GM12873 (cell line): ENCODE measurements around the gene MOBP.
A peak's percentile ranks its signal among the peaks of the same experiment; 100 is the strongest.

Source experiments
- CTCF ChIP-seq: IDR thresholded peaks from 2 replicates; pipeline ENCODE4 v1.5.1; 2012; ENCODE audit warnings: low read depth, mild to moderate bottlenecking, moderate library complexity, low read length, control low read depth; ENCODE audit not compliant: insufficient read depth; ENCODE audit errors: missing control alignments

Gene MOBP

GRCh38 chr3:39531066-39531465 is 63.6 kb downstream of the MOBP start:
- TF ChIP-seq CTCF: no peak

- no peak for TF ChIP-seq CTCF
These were observed 64.2 kb downstream of the MOBP start for GRCh38 chr3:39531665-39532064.

- no peak for TF ChIP-seq CTCF
These were observed 65.3 kb downstream of the MOBP start for GRCh38 chr3:39532777-39533176.

GRCh38 chr3:39533226-39533625 is 65.7 kb downstream of the MOBP start:
- no peak for TF ChIP-seq CTCF

- no peak for TF ChIP-seq CTCF
These were observed 72.9 kb downstream of the MOBP start for GRCh38 chr3:39540162-39540921.

- TF ChIP-seq CTCF: no peak
These were observed 74.0 kb downstream of the MOBP start for GRCh38 chr3:39541442-39541841.

- TF ChIP-seq CTCF: peak; percentile 42
These were observed 74.4 kb downstream of the MOBP start for GRCh38 chr3:39541917-39542329.
